Activated CD4-positive, alpha-beta T cell treated with anti-CD3 and anti-CD28 coated beads, Interleukin-2, amount 50 U/mL, for 48 hours (primary cell): ENCODE measurements around the gene CACUL1.

ENCODE experiments used
- DNase-seq, 2 experiments: peaks; one replicate each; pipeline ENCODE4 v3.0.0-alpha.2; 2020

Gene CACUL1

GRCh38 chr10:118732245-118733165 is 22.3 kb downstream of the CACUL1 start:
- DNase-seq = no peak

- no peak for DNase-seq
These were observed 23.9 kb downstream of the CACUL1 start for GRCh38 chr10:118730756-118731456.

- no peak for DNase-seq
These were observed 25.0 kb downstream of the CACUL1 start for GRCh38 chr10:118729641-118730258.

- DNase-seq = no peak
These were observed 25.6 kb downstream of the CACUL1 start for GRCh38 chr10:118729200-118729599.

GRCh38 chr10:118725886-118726500 is 28.8 kb downstream of the CACUL1 start:
- no peak for DNase-seq

GRCh38 chr10:118723466-118723865 is 31.3 kb downstream of the CACUL1 start:
- DNase-seq = no peak

GRCh38 chr10:118721539-118721876 is 33.3 kb downstream of the CACUL1 start:
- no peak for DNase-seq

- DNase-seq = peak; percentile 58 to 67
These were observed 33.9 kb downstream of the CACUL1 start for GRCh38 chr10:118720685-118721538.

GRCh38 chr10:118714366-118714765 is 40.4 kb downstream of the CACUL1 start:
- no peak for DNase-seq

- DNase-seq = no peak
These were observed 41.7 kb downstream of the CACUL1 start for GRCh38 chr10:118712930-118713634.

- no peak for DNase-seq
These were observed 42.7 kb downstream of the CACUL1 start for GRCh38 chr10:118712080-118712479.

GRCh38 chr10:118710487-118710886 is 44.3 kb downstream of the CACUL1 start:
- no peak for DNase-seq

GRCh38 chr10:118708571-118708970 is 46.2 kb downstream of the CACUL1 start:
- DNase-seq = no peak

- no peak for DNase-seq
These were observed 50.1 kb downstream of the CACUL1 start for GRCh38 chr10:118704711-118705110.

GRCh38 chr10:118701529-118702323 is 53.0 kb downstream of the CACUL1 start:
- DNase-seq = no peak

GRCh38 chr10:118698421-118698820 is 56.3 kb downstream of the CACUL1 start:
- peak; percentile 73 to 81 for DNase-seq

- DNase-seq = no peak
These were observed 59.9 kb downstream of the CACUL1 start for GRCh38 chr10:118694848-118695247.

GRCh38 chr10:118692872-118693271 is 61.9 kb downstream of the CACUL1 start:
- DNase-seq = no peak

GRCh38 chr10:118689070-118689858 is 65.5 kb downstream of the CACUL1 start:
- DNase-seq = no peak

- no peak for DNase-seq
These were observed 67.3 kb downstream of the CACUL1 start for GRCh38 chr10:118687472-118687871.
